Lung (tissue), 12 donors: ENCODE measurements around the gene FKRP. TPM values are rescaled to one million over a fixed set of nuclear protein-coding genes. Genes with fewer than 3 reads are reported as not detected.
A peak's percentile ranks its signal among the peaks of the same experiment; 100 is the strongest.

Experiments
- ATAC-seq: fragments of 200-7000 bp; cut with Tn5 transposase; one replicate; pipeline ENCODE4 v1.9.1; 2020; ENCODE audit warnings: moderate number of reproducible peaks; ENCODE audit not compliant: insufficient read depth, low FRiP score
- DNase-seq, 3 donors: peaks; one replicate each; pipeline ENCODE4 v3.0.0-alpha.2; 2013 to 2017
- H3K27ac ChIP-seq, 2 donors: one replicate each; pipeline ENCODE4 v1.5.1; 2013; ENCODE audit warnings: mild to moderate bottlenecking in 2 of 2, moderate library complexity in 2 of 2, control low read depth in 1 of 2, inconsistent platforms in 1 of 2, low read depth in 1 of 2, low read length in 1 of 2
- H3K27me3 ChIP-seq, 3 donors: one replicate each; pipeline ENCODE4 v1.5.1; 2013; ENCODE audit warnings: low read length in 2 of 3; ENCODE audit not compliant: control insufficient read depth in 3 of 3, insufficient read depth in 3 of 3
- H3K36me3 ChIP-seq, 4 donors: one replicate each; pipeline ENCODE4 v1.5.1; 2013; ENCODE audit warnings: low read length in 4 of 4, mild to moderate bottlenecking in 1 of 4, moderate library complexity in 1 of 4; ENCODE audit not compliant: control insufficient read depth in 4 of 4, insufficient read depth in 4 of 4
- H3K4me1 ChIP-seq, 5 donors: one replicate each; pipeline ENCODE4 v1.5.1; 2013; ENCODE audit warnings: low read length in 5 of 5, mild to moderate bottlenecking in 2 of 5, moderate library complexity in 1 of 5; ENCODE audit not compliant: control insufficient read depth in 5 of 5, insufficient read depth in 5 of 5
- H3K4me3 ChIP-seq: one replicate; pipeline ENCODE4 v1.5.1; 2013; ENCODE audit warnings: mild to moderate bottlenecking, control low read depth, moderate library complexity
- H3K9ac ChIP-seq, 2 donors: one replicate each; pipeline ENCODE4 v1.5.1; 2013; ENCODE audit warnings: low read length in 2 of 2, control low read depth in 1 of 2; ENCODE audit not compliant: insufficient read depth in 1 of 2
- H3K9me3 ChIP-seq, 4 donors: one replicate each; pipeline ENCODE4 v1.5.1; 2013; ENCODE audit warnings: low read length in 3 of 4, mild to moderate bottlenecking in 1 of 4, moderate library complexity in 1 of 4; ENCODE audit not compliant: control insufficient read depth in 4 of 4, insufficient read depth in 3 of 4
- WGBS, 2 donors: extraction: QIAGEN DNeasy Blood & Tissue Kit; methylation state at CpG; one replicate each; pipeline ENCODE4 v1.1.7; 2013; 5-methylcytosine and 5-hydroxymethylcytosine counted together
- polyA plus RNA-seq, 2 donors: library from polyadenylated mRNA; stranded (reverse); fragments of 200-250 nt; gene quantifications; one replicate each; pipeline ENCODE4 v1.2.1, GENCODE V29; 2013
- total RNA-seq, 2 donors: library from RNA; depleted of rRNA in 1 of 2; stranded (reverse); fragments of >200 nt in 1 of 2; gene quantifications; one replicate each; pipeline ENCODE4 v1.2.1, GENCODE V29; 2014 to 2021
- TF ChIP-seq, protein P1 (sequence below): IDR thresholded peaks from 2 replicates; pipeline ENCODE4 v1.5.1; 2012; ENCODE audit warnings: mild to moderate bottlenecking; ENCODE audit errors: control extremely low read depth, extremely low read depth
- donor health status: control.
- donor health status: control.
- donor health status: Bipolar disorder and iron deficiency.
- donor health status: healthy.
- donor health status: DM: yes; HTN: yes; CAD: no.

Gene FKRP
- total and polyA plus RNA-seq, 4 donors: 10.8 to 23.9 (median 15.2) TPM

DNA sequence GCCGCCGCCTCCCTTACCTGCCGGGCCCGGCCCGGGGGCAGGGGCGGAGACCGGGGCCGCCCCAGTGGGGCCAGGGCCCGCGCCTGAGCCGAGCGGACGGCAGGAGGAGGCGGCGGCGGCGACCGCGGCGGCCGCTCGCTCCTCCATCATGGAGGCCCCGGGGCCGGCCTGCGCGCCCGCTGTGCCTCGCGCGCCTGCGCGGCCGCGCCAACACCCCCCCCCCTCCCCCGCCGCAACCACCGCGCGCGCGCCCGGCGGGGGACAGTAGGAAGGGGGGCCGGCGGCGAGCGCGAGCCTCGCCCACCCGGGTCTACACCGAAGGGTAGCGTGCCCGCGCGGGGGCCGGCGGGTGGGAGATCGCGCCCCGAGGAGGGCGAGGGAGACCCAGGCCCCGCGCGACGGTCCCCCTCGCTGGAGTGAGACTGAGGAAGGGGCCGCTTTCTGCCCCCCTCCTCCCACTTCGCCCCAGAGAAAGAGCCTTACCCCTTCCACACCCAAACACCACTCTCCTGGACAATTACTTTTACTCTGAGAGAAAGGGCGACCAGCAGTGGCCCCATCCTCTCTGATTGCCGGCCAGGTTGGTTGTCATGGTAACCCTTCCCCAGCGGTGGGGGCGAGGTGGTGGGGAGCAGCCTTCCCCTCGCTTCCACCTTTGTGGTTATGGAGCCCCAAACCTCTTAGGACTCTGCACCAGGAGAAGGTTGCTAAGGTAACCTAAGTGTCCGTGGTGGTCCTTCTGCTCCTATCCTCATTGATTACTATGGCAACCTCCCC lies 612 bp downstream of the FKRP start, which contains the start of gene STRN4:
TSS of gene STRN4 (minus strand) at position 170 of the 777 bp plus-strand sequence. CDS start at position 150, 20 bp downstream.
- H3K4me3 ChIP-seq: peak within 1 kb of the TSS; percentile 79
- peak within 1 kb of the TSS; percentile 73 for H3K9ac ChIP-seq
- TF ChIP-seq, protein P1, sequence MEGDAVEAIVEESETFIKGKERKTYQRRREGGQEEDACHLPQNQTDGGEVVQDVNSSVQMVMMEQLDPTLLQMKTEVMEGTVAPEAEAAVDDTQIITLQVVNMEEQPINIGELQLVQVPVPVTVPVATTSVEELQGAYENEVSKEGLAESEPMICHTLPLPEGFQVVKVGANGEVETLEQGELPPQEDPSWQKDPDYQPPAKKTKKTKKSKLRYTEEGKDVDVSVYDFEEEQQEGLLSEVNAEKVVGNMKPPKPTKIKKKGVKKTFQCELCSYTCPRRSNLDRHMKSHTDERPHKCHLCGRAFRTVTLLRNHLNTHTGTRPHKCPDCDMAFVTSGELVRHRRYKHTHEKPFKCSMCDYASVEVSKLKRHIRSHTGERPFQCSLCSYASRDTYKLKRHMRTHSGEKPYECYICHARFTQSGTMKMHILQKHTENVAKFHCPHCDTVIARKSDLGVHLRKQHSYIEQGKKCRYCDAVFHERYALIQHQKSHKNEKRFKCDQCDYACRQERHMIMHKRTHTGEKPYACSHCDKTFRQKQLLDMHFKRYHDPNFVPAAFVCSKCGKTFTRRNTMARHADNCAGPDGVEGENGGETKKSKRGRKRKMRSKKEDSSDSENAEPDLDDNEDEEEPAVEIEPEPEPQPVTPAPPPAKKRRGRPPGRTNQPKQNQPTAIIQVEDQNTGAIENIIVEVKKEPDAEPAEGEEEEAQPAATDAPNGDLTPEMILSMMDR: no peak
- DNase-seq (peak; percentile 69 to 74 (median 73)), ATAC-seq (peak; percentile 43)
- H3K9me3 ChIP-seq: no peaks in the 10 kb centered on the region
- peaks cover 4 to 25% (median 6%) of the 10 kb centered on the region in 5 donors for H3K4me1 ChIP-seq
- H3K27ac ChIP-seq: peak within 1 kb of the TSS; percentile 88 to 93
- peaks cover 0 to 3% (median 0%) of the 10 kb centered on the region in 4 donors for H3K36me3 ChIP-seq
- 1% methylated on average over 28 to 73 of the region's 74 CpGs for WGBS, 2 donors
- H3K27me3 ChIP-seq: no peaks in the 10 kb centered on the region

DNA sequence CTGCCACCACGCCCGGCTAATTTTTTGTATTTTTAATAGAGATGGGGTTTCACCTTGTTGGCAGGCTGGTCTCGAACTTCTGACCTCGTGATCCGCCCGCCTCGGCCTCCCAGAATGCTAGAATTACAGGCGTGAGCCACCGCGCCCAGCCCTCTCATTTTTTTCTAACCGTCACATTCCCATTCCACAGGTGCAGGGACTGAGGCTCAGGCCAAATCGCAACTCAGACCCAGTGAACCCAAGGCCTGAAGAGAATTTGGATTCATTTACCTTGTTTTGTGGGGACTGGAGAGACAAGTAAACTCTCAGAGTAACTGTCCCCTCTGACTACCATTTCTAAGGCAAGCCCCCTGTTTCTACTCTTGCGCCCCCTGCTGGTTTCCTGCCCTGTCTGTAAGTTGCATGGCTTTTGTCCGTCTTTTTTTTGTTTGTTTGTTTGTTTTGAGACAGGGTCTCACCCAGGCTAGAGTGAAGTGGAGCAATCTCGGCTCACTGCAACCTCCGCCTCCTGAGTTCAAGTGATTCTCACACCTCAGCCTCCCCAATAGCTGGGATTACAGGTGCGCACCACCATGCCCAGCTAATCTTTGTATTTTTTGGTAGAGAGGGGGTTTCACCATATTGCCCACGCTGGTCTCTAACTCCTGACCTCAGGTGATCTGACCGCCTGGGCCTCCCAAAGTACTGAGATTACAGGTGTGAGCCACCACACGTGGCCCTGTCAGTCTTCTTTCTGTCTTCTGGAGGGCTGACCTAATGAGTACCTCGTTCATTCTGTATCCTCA lies 2.7 kb downstream of the FKRP start:
- WGBS, 2 donors: 87 to 90% methylated on average over 21 of the region's 21 CpGs
- Histone ChIP-seq H3K4me1 (peaks cover 4 to 15% (median 6%) of the 10 kb centered on the region in 5 donors), H3K4me3 (no peak overlapping the region), H3K27ac (no peak overlapping the region), H3K9me3 (no peaks in the 10 kb centered on the region), H3K36me3 (peaks cover 0 to 7% (median 1%) of the 10 kb centered on the region in 4 donors), H3K9ac (no peak overlapping the region), H3K27me3 (no peaks in the 10 kb centered on the region)
- ATAC-seq (no peak), DNase-seq (peak; percentile 54 to 62 (median 61))
- TF ChIP-seq, protein P1: peak; percentile 22

DNA sequence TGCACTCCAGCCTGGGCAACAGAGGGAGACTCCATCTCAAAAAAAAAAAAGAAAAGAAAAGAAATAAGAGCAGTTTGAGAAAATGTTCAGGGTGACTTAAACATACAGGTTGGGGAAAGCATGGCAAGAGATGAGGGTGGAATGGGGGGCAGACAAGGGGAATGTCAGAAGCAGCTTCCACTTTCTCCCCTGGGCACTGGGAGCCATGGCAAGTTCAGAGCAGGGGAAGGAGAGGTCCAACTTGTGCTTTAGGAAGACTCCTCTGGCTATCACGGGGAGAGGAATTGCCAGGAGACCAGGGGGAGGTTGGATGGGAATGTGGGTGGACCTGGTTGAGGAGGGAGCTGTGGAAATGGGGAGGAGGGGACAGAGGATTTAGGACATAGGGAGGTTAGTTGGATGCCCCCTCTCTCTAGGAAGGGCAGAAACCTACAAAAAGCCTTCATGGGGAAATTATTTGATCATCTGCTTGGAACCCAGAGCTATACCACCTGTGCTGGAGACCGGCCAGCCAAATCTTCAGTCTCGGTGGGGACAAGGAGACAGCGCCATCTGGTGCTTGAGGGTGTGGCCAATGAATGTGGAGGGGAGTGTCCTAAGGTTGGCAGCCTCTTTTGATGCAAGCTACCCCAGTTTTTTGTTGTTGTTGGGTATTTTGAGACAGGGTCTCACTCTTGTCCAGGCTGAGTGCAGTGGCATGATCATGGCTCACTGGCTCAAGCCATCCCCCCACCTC lies 7.7 kb downstream of the FKRP start:
- H3K4me3 ChIP-seq: no peak overlapping the region
- no peaks in the 10 kb centered on the region for H3K27me3 ChIP-seq
- TF ChIP-seq, protein P1: peak; percentile 39
- DNase-seq: peak in 2 of 3 donors; percentile 55 to 57
- no peak overlapping the region for H3K27ac ChIP-seq
- no peak overlapping the region for H3K9ac ChIP-seq
- WGBS, 2 donors: 34 to 41% methylated on average over 4 of the region's 4 CpGs
- H3K36me3 ChIP-seq: peaks cover 5 to 18% (median 12%) of the 10 kb centered on the region in 4 donors
- no peak for ATAC-seq
- no peaks in the 10 kb centered on the region for H3K9me3 ChIP-seq
- peaks cover 0 to 5% (median 0%) of the 10 kb centered on the region in 5 donors for H3K4me1 ChIP-seq
